Stimulated activated naive B cell treated with anti-CD40 and anti-IgM and Interleukin-4, amounts not matched to agents 10 μg/mL and 1 μg/mL and 100 μg/mL, for 72 hours (primary cell): ENCODE data around the gene ARHGAP8.

Source experiments
- ATAC-seq, 2 donors: fragments of 150-1000 bp; cut with Tn5 transposase; replicated peaks; 2 replicates each; pipeline ENCODE4 v1.10.0; 2021; ENCODE audit warnings: moderate library complexity in 1 of 2
- DNase-seq: peaks from one replicate; pipeline ENCODE4 v3.0.0; 2021
- H3K27ac Mint-ChIP-seq: one replicate; pipeline ENCODE4 v1.8.0; 2022; ENCODE audit warnings: mild to moderate bottlenecking, mixed read lengths
- H3K27me3 Mint-ChIP-seq, 2 donors: one replicate each; pipeline ENCODE4 v1.8.0; 2022; ENCODE audit warnings: mixed read lengths in 2 of 2
- H3K36me3 Mint-ChIP-seq, 2 donors: one replicate each; pipeline ENCODE4 v1.8.0; 2022; ENCODE audit warnings: mixed read lengths in 2 of 2, mild to moderate bottlenecking in 1 of 2
- H3K4me1 Mint-ChIP-seq, 2 donors: one replicate each; pipeline ENCODE4 v1.8.0; 2022; ENCODE audit warnings: mixed read lengths in 2 of 2, mild to moderate bottlenecking in 1 of 2
- H3K4me3 Mint-ChIP-seq, 2 donors: one replicate each; pipeline ENCODE4 v1.8.0; 2022; ENCODE audit warnings: mild to moderate bottlenecking in 2 of 2, mixed read lengths in 2 of 2, moderate library complexity in 1 of 2
- H3K9me3 Mint-ChIP-seq, 2 donors: one replicate each; pipeline ENCODE4 v1.8.0; 2022; ENCODE audit warnings: mixed read lengths in 2 of 2, mild to moderate bottlenecking in 1 of 2

ARHGAP8 gene

DNA sequence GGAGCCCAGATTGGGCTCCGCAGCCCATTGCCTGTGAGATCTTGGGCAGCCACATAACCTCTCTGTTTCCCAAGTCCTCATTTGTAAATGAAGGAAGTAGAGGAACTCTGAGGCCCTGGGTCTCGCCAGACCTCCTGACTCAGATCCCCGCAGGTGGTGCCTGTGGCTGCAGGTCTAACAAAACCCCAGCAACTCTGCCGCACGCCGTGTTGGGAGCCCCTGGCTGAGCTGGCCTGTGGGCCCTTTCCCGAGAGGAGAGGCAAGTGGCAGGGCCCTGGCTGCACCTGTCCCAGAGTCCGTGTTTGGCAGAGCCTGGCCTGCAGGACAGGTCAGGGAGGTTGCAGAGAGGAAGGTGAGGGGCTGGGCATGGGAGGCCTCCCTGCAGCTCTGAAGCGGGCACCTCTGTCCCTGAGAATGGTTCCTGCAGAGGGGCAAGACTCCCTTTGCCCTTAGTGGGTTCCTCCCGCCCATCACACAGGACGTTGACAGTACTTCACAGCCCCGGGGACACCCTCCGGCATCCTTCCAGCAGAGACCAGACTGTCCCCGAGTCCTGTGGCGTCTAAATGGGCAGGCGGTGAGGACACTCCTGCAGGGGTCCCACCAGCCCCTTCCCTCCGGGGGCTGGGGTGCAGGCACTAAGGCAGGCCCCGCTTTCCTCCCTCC is 67.7 kb downstream of the ARHGAP8 start:
- Mint-ChIP-seq H3K36me3 (no peaks in the 10 kb centered on the region), H3K27me3 (peaks cover 13 to 33% of the 10 kb centered on the region in 2 donors), H3K27ac (no peak overlapping the region), H3K4me3 (no peak overlapping the region), H3K9me3 (no peaks in the 10 kb centered on the region), H3K4me1 (no peaks in the 10 kb centered on the region)
- no peak for ATAC-seq
- no peak for DNase-seq

DNA sequence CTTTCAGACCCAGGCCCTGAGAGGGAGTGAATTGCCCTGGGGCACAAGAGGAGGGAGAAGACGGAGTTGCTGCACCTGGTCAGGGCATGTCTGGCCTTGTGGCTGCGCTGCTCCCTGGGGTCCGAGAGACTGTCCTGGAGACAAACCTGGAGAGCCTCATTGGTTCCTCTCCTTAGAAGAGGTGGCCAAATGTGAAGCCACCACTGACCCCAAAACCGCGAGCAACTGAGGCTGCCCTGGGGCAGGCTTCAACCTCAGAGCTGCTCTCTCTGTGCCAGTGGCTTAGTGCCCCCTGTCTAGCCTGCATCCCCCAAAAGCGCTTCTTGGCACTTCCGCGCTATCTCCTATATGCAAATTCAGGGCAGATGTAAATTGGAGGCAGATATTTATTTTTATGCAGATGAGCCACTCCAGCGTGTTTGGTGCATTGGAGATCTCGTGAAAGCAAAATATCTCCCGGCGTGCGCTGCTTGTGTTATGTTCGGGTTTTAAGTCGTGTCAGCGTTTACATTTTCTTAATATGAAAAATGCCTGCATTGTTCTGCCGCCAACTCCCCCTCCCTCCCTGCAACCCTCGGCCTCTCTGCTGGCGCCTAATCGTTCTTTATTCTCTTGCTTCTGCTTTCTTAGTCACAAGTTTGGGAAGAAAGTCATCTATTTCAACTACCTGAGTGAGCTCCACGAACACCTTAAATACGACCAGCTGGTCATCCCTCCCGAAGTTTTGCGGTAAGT is 69.5 kb downstream of the ARHGAP8 start:
- Mint-ChIP-seq H3K4me1 (no peaks in the 10 kb centered on the region), H3K36me3 (no peaks in the 10 kb centered on the region), H3K27ac (no peak overlapping the region), H3K4me3 (no peak overlapping the region), H3K9me3 (no peaks in the 10 kb centered on the region), H3K27me3 (peaks cover 19 to 48% of the 10 kb centered on the region in 2 donors)
- ATAC-seq, result no peak
- DNase-seq, result no peak

DNA sequence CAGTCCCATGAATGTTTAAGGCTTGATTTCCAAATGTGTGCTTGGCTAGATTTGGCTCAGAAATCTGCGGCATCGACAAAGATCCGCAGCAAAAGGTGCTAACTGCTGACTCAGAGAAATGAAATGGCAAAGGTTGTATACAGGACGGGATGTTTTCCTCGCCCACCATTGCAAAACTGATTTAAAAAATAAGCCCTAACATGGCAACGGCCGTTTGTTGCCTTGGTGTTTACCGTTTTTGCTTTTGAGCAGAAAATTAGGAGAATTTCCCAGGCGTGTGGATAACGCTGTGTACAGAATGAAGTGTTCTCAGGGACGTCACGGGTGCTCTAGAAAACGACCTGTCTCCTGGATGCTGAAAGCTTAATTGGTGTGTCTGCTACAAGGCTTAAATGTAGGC is 70.2 kb downstream of the ARHGAP8 start:
- Mint-ChIP-seq H3K27me3 (peaks cover 24 to 54% of the 10 kb centered on the region in 2 donors), H3K9me3 (no peaks in the 10 kb centered on the region), H3K27ac (no peak overlapping the region), H3K36me3 (no peaks in the 10 kb centered on the region), H3K4me1 (no peaks in the 10 kb centered on the region), H3K4me3 (no peak overlapping the region)
- DNase-seq (no peak), ATAC-seq (no peak)

DNA sequence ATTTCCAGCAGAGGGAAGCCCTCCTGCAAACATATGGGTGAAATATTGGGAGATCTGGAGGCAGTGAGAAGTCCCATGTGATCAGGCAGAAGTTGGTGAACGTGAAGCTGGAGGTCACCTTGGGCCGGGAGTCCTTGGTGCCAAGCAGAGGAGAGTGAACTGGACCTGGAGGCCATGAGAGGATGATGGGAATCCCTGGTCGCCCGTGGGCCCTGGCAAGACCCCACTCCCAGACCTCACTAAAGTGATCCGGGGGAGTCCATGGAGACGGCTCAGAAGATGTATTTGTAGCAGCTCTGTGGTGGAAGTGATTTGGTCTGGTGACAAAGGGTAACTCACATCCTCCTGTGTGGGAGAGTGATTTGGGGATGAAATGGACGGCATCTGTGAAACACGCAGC is 71.0 kb downstream of the ARHGAP8 start:
- no peak for ATAC-seq
- no peak overlapping the region for H3K27ac Mint-ChIP-seq

DNA sequence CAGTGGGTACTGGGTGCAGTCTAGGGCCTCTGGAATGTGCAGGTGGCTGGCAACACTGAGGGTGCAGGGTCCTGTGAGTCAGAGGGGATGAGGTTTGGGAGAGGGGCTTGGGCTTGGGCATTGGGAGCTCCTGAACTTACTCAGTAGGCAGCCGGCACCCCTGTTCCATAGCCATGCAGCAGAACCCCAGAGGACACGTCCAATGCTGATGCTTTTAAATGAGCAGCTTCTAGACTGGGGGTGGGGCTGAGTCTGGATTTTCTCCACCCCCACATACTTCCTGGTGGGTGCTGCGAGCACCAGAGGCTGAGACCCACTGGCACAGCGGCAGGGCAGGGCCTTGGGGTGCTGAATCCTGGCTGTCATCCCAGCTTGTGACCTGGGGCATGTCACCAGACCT is 71.4 kb downstream of the ARHGAP8 start:
- Mint-ChIP-seq H3K27ac (no peak overlapping the region), H3K9me3 (no peaks in the 10 kb centered on the region), H3K27me3 (peaks cover 32 to 63% of the 10 kb centered on the region in 2 donors), H3K4me3 (no peak overlapping the region), H3K4me1 (no peaks in the 10 kb centered on the region), H3K36me3 (no peaks in the 10 kb centered on the region)
- DNase-seq, result no peak
- ATAC-seq, result no peak

More for the DNA sequence above, 71.0 kb downstream of the ARHGAP8 start:
- Mint-ChIP-seq H3K27me3 (peaks cover 32 to 63% of the 10 kb centered on the region in 2 donors), H3K36me3 (no peaks in the 10 kb centered on the region), H3K4me3 (no peak overlapping the region), H3K4me1 (no peaks in the 10 kb centered on the region), H3K9me3 (no peaks in the 10 kb centered on the region)
- DNase-seq, result no peak

DNA sequence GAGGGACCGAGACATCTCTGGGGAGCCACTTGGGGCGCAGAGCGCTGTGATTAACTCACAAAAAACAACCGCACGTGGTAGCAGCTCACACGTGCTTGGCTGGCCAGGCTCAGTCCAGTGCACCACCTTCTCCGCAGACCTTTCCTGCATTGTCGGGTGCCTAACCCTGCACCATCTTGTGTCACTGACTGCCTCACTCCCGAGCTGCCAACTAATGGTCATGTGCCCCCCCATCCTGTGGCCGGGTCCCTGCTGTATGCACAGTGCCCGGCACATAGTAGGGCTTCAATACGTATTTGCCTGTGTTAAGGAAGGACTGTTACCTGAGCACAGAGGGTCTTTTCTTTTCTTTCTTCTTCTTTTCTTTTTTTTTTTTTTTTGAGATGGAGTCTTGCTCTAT is 71.9 kb downstream of the ARHGAP8 start:
- Mint-ChIP-seq H3K4me3 (no peak overlapping the region), H3K36me3 (no peaks in the 10 kb centered on the region), H3K27me3 (peaks cover 32 to 63% of the 10 kb centered on the region in 2 donors), H3K9me3 (no peaks in the 10 kb centered on the region), H3K4me1 (no peaks in the 10 kb centered on the region), H3K27ac (no peak overlapping the region)
- no peak for ATAC-seq
- DNase-seq, result no peak

DNA sequence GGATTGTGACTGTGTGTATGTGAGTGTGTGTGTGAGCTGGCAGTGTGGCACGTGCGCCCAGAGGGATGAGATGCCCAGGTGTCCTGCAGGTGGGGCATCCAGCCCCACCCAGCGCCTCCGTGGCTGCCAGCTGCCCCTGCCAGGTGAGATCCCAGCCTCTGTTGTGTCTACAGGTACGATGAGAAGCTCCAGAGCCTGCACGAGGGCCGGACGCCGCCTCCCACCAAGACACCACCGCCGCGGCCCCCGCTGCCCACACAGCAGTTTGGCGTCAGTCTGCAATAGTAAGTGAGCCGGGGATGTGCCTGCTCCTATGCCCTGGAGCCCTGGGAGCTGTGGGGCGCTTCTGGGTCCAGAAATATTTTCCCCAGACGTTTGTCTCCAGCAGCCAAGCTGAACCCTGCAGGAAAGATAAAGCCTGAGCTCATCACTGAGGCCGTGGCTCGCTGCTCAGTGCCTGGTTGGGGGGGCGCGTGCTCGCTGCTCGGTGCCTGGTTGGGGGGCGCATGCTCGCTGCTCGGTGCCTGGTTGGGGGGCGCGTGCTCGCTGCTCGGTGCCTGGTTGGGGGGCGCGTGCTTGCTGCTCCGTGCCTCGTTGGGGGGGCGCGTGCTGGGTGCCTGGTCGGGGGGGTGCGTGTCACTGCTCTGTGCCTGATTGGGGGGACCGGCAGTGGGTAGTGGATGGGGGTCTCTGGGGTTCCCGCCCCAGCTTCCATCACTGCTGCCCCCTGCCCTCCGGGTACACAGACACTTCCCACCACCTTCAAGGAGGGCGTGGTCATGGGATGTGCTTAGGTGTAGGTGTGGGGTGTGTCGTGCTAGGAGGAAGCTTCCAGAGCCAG is 73.2 kb downstream of the ARHGAP8 start:
- H3K4me3 Mint-ChIP-seq, result no peak overlapping the region
- no peaks in the 10 kb centered on the region for H3K36me3 Mint-ChIP-seq
- H3K27ac Mint-ChIP-seq, result no peak overlapping the region
- DNase-seq (no peak), ATAC-seq (no peak)
- H3K9me3 Mint-ChIP-seq, result no peaks in the 10 kb centered on the region
- H3K4me1 Mint-ChIP-seq, result no peaks in the 10 kb centered on the region
- peaks cover 25 to 56% of the 10 kb centered on the region in 2 donors for H3K27me3 Mint-ChIP-seq

DNA sequence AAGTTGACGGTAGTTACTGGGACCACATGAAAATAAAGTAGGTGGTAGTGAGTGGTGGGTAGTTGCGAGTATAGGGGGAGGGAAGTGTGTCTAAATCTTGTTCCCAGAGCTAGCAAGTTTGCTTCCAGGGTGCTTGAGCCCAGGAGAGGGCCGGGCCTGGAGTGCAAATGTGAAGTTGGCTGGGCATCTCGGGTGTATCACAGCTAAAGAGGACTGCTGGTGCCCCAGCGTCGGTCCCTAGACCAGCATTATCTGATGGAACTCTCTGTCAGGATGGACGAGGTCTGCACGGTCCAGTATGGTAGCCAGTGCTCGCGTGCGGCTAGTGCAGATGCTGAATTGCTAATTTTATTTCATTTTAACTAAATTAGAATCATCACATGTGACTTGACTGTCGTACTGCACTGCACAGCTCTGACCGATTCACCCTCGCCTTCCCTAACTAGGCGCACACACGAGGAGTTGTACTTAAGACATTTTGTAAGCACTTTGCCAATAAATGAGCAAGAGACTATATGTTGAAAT is 75.4 kb downstream of the ARHGAP8 start:
- Mint-ChIP-seq H3K27ac (no peak overlapping the region), H3K36me3 (no peaks in the 10 kb centered on the region), H3K4me1 (no peaks in the 10 kb centered on the region), H3K4me3 (no peak overlapping the region), H3K9me3 (peaks cover 0 to 1% of the 10 kb centered on the region in 2 donors), H3K27me3 (peaks cover 25 to 47% of the 10 kb centered on the region in 2 donors)
- no peak for ATAC-seq
- DNase-seq, result no peak

DNA sequence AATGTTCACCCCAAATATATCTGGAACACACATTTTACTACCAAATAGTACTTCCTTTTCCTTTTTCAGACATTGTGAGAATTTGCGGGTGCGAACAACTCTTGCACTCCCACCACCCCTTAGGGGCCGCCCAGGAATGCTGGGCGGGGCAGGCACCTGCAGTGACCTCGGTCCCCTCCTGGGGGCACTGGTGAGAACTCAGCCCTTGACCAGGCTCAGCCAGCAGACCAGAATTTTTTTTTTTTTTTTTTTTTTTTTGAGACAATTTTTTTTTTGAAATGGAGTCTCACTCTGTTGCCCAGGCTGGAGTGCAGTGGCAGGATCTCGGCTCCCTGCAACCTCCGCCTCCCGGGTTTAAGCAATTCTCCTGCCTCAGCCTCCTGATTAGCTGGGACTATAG is 75.8 kb downstream of the ARHGAP8 start:
- Mint-ChIP-seq H3K36me3 (no peaks in the 10 kb centered on the region), H3K9me3 (peaks cover 0 to 2% of the 10 kb centered on the region in 2 donors), H3K4me3 (no peak overlapping the region), H3K4me1 (no peaks in the 10 kb centered on the region), H3K27me3 (peaks cover 25 to 48% of the 10 kb centered on the region in 2 donors), H3K27ac (no peak overlapping the region)
- ATAC-seq, result no peak
- DNase-seq, result peak; percentile 6

DNA sequence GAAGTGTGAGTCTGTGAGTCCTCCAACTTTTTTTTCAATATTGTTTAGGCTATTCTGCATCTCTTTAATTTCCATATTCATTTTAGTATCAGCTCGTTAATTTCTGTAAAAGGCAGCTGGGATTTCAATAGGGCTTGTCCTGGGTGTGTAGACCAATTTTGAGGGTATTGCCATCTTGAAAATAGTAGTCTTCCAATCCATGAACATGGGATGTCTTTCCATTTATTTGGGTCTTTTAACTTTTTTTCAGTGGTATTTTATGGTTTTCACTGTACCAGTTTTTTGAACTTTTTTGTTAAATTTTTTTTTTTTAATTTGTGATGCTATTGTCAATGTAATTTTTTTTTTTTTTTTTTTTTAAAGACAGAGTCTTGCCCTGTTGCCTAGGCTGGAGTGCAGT is 79.5 kb downstream of the ARHGAP8 start:
- no peak for DNase-seq
- Mint-ChIP-seq H3K27me3 (peaks cover 19 to 37% of the 10 kb centered on the region in 2 donors), H3K9me3 (peaks cover 7 to 9% of the 10 kb centered on the region in 2 donors), H3K36me3 (no peaks in the 10 kb centered on the region), H3K4me3 (no peak overlapping the region), H3K4me1 (no peaks in the 10 kb centered on the region), H3K27ac (no peak overlapping the region)
- no peak for ATAC-seq

DNA sequence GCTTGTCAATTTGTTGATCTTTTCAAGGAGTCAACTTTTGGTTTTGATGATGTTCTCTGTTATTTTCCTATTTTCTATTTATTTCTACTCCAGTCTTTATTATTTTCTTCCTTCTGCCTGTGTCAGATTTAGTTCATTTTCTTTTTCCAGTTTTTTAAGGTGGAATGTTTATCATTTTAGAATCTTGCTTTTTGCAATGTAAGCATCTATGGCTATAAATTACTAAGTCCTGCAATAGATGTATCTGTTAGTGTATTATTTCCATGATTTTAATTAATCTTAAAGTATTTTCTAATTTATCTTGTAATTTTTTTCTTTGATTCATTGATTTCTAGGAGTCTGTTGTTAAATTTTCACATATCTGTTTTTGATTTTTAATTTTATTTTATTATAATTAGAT is 81.7 kb downstream of the ARHGAP8 start:
- Mint-ChIP-seq H3K4me1 (no peaks in the 10 kb centered on the region), H3K27ac (no peak overlapping the region), H3K27me3 (peaks cover 6 to 22% of the 10 kb centered on the region in 2 donors), H3K4me3 (no peak overlapping the region), H3K9me3 (peaks cover 7 to 9% of the 10 kb centered on the region in 2 donors), H3K36me3 (no peaks in the 10 kb centered on the region)
- ATAC-seq (no peak), DNase-seq (no peak)

DNA sequence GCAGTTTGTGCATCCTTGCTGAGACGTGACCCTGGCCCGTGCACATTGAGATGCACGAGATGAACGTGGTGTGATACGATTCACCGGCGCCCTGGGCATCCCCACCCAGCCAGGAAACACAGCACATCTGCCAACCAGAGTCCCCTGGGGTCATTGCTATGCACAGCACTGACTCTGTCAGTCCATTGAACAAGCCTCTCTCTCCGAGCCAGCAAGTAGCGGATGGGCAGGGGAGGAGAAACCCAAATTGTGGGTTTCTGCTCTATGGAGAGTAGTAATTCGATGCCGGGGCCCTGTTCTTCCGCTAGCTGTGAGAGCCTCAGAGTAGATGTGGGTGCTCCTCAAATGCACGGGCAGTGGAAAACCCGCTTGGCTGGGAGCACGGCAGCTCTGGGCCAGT is 85.1 kb downstream of the ARHGAP8 start:
- H3K36me3 Mint-ChIP-seq, result no peaks in the 10 kb centered on the region
- H3K27ac Mint-ChIP-seq, result no peak overlapping the region
- H3K4me1 Mint-ChIP-seq, result no peaks in the 10 kb centered on the region
- ATAC-seq (peak in 1 of 2 donors; percentile 31), DNase-seq (no peak)
- no peak overlapping the region for H3K4me3 Mint-ChIP-seq
- peaks cover 13 to 22% of the 10 kb centered on the region in 2 donors for H3K27me3 Mint-ChIP-seq
- peaks cover 7 to 9% of the 10 kb centered on the region in 2 donors for H3K9me3 Mint-ChIP-seq

DNA sequence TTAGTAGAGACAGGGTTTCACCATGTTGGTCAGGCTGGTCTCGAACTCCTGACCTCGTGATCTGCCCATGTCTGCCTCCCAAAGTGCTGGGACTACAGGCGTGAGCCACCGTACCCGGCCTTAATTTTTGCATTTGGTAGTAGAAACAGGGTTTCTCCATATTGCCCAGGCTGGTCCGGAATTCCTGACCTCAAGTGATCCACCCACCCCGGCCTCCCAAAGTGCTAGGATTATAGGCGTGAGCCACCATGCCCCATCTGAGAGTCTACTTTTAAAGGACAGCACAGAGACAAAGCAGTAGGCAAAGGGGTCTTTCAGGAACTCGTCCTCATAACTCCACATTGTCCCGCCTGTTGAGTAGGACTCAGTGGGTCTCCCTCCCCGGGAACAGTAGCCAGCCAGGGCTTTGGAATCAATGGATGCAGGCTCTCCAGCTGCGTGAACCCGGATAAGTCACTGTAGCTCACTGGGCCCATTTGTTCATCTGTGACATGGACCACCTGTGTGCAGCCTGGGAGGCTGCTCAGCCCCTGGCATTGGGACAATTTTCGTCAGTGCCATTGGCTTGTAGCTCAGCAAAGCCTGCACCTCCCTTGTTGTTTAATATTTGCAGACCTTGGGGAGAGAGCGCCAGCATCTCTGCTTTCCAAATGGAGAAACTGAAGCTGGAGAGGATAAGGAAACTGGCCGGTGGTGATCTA is 86.1 kb downstream of the ARHGAP8 start:
- peaks cover 12 to 13% of the 10 kb centered on the region in 2 donors for H3K27me3 Mint-ChIP-seq
- ATAC-seq (no peak), DNase-seq (no peak)
- H3K36me3 Mint-ChIP-seq, result no peaks in the 10 kb centered on the region
- H3K4me3 Mint-ChIP-seq, result no peak overlapping the region
- peaks cover 5 to 9% of the 10 kb centered on the region in 2 donors for H3K9me3 Mint-ChIP-seq
- no peak overlapping the region for H3K27ac Mint-ChIP-seq
- no peaks in the 10 kb centered on the region for H3K4me1 Mint-ChIP-seq

DNA sequence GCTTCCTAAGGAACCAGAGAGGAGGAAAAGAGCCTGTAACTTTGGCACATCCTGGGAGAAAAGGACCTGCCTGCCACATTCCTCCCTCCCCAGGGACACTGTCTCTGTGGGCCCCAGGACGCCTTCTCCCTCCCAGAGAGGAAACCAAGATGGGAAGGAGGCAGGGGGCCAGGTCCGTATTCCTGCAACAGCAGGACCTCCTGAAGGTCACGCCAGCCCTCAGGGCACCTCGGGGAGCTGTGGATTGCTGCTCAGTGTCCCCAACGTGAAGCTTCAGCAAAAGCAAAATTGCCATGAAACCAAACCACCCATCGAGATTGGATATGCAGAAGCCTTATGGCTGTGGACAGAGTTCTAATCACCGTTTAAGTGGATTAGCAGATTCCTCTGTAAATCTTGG is 86.7 kb downstream of the ARHGAP8 start:
- no peak for ATAC-seq
- DNase-seq, result no peak
- H3K9me3 Mint-ChIP-seq, result peaks cover 5 to 6% of the 10 kb centered on the region in 2 donors
- no peak overlapping the region for H3K4me3 Mint-ChIP-seq
- peaks cover 8 to 13% of the 10 kb centered on the region in 2 donors for H3K27me3 Mint-ChIP-seq
- H3K4me1 Mint-ChIP-seq, result no peaks in the 10 kb centered on the region
- H3K27ac Mint-ChIP-seq, result no peak overlapping the region
- H3K36me3 Mint-ChIP-seq, result no peaks in the 10 kb centered on the region
